CD4-positive, alpha-beta memory T cell (primary cell): ENCODE results near the gene URI1. TPM values are rescaled to one million over a fixed set of nuclear protein-coding genes. Genes with fewer than 3 reads are reported as not detected.

Experiments used
- CTCF ChIA-PET: fragments of 350-600 bp; sonication (Branson Sonifier 250); formaldehyde crosslinking; loops from one replicate; lab custom pipeline; 2021; ENCODE audit warnings: inconsistent platforms; ENCODE audit not compliant: partially characterized antibody; lab: Charles Lee
- POLR2A ChIA-PET: fragments of 350-600 bp; sonication (Branson Sonifier 250); formaldehyde crosslinking; loops from one replicate; lab custom pipeline; 2021; ENCODE audit not compliant: partially characterized antibody; lab: Charles Lee
- DNase-seq, 5 donors: peaks; one replicate each; pipeline versions ENCODE4 v3.0.0 to v3.0.0-alpha.2; 2020 to 2022; ENCODE audit warnings: mixed read lengths in 1 of 5
- H3K27ac ChIP-seq: one replicate; pipeline ENCODE4 v1.7.0; 2013; ENCODE audit warnings: low read depth, low read length
- H3K27me3 ChIP-seq: 2 replicates; pipeline ENCODE4 v1.7.0; 2013; ENCODE audit warnings: mild to moderate bottlenecking, low read length, moderate library complexity; ENCODE audit not compliant: insufficient read depth
- H3K36me3 ChIP-seq: 2 replicates; pipeline ENCODE4 v1.7.0; 2013; ENCODE audit warnings: mild to moderate bottlenecking, low read length, moderate library complexity; ENCODE audit not compliant: insufficient read depth
- H3K4me1 ChIP-seq: 2 replicates; pipeline ENCODE4 v1.7.0; 2013; ENCODE audit warnings: mild to moderate bottlenecking, low read length, moderate library complexity; ENCODE audit not compliant: insufficient read depth
- H3K4me3 ChIP-seq, 2 donors: one replicate each; pipeline ENCODE4 v1.7.0; 2013; ENCODE audit warnings: low read length in 2 of 2, mild to moderate bottlenecking in 1 of 2
- H3K9me3 ChIP-seq, 2 donors: one replicate each; pipeline ENCODE4 v1.7.0; 2013; ENCODE audit warnings: low read length in 2 of 2, control low read depth in 1 of 2; ENCODE audit not compliant: control insufficient read depth in 1 of 2
- H3K27ac Mint-ChIP-seq, 7 donors: one replicate each; pipeline ENCODE4 v1.8.0; 2020 to 2021; ENCODE audit warnings: mixed read lengths in 7 of 7, mild to moderate bottlenecking in 6 of 7, inconsistent platforms in 3 of 7, moderate library complexity in 3 of 7
- H3K27me3 Mint-ChIP-seq, 2 donors: one replicate each; pipeline ENCODE4 v1.8.0; 2020 to 2021; ENCODE audit warnings: mixed read lengths in 2 of 2
- H3K36me3 Mint-ChIP-seq, 2 donors: one replicate each; pipeline ENCODE4 v1.8.0; 2020 to 2021; ENCODE audit warnings: mixed read lengths in 2 of 2, inconsistent platforms in 1 of 2, mild to moderate bottlenecking in 1 of 2
- H3K4me1 Mint-ChIP-seq, 4 donors: one replicate each; pipeline ENCODE4 v1.8.0; 2020 to 2021; ENCODE audit warnings: mixed read lengths in 4 of 4, mild to moderate bottlenecking in 1 of 4
- H3K4me3 Mint-ChIP-seq, 8 donors: one replicate each; pipeline ENCODE4 v1.8.0; 2020 to 2021; ENCODE audit warnings: mixed read lengths in 8 of 8, mild to moderate bottlenecking in 7 of 8, moderate library complexity in 6 of 8, inconsistent platforms in 3 of 8
- H3K9me3 Mint-ChIP-seq, 8 donors: one replicate each; pipeline ENCODE4 v1.8.0; 2020 to 2021; ENCODE audit warnings: mixed read lengths in 8 of 8, mild to moderate bottlenecking in 5 of 8, inconsistent platforms in 3 of 8, moderate library complexity in 1 of 8
- intact Hi-C: fragments of 100-400 bp; cut with micrococcal nuclease; formaldehyde crosslinking; loops from one replicate; pipeline ENCODE4 v1.15.1; 2023
- polyA plus RNA-seq, 2 donors: library from polyadenylated mRNA; unstranded; fragments of 300-500 nt; fragmentation: Illumina TruSeq; gene quantifications; one replicate each; pipeline ENCODE4 v1.2.3, GENCODE V29; 2021
- total RNA-seq, 2 experiments: library from RNA; stranded (reverse); gene quantifications; one replicate each; pipeline ENCODE4 v1.2.3, GENCODE V29; 2021

The URI1 gene
- total and polyA plus RNA-seq, 4 experiments from 2014 or later = 16.6 to 95.0 (median 64.7) TPM

DNA sequence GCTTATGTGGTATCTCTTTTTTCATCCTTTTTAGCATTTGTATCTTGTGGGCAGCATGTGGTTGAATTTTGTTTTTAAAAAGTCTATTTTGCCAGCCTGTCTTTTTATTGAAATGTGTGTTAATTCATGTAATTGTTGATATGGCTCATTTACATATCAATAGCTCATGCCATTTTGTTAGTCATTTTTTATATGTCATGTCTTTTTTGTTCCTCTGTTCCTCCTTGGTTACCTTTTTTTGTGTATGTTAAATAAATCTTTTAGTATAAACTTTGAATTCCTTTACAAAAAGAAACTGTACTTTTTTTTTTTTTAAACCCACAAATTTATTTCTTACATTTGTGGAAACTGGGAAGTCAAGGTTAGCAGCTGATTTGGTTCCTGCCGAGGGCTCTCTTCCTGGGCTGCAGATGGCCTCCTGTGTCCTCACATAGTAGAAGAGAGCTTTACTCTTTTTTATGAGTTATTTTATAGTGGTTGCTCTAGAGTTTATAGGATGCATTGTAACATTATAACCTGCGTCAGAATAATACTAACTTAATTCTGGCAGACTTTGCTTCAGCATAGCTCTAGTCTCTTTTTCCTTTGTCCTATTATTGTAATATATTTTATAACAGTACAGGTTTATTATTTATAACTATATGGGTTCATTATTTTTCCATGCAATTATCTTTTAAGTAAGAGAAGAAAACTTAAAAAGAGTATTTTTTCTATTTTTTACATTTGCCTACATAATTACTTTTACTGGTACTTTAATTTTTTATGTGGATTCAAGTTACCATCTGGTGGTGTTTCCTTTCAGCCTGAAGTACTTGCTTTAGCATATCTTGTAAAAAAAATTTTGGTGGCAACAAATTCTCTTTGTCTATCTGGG lies 86.3 kb downstream of the URI1 start:
- H3K4me3 Mint-ChIP-seq = no peak overlapping the region
- peaks cover 52 to 56% of the 10 kb centered on the region in 2 donors for H3K36me3 Mint-ChIP-seq
- Histone ChIP-seq H3K4me3 (no peak overlapping the region), H3K27me3 (no peaks in the 10 kb centered on the region), H3K9me3 (no peaks in the 10 kb centered on the region), H3K36me3 (no peaks in the 10 kb centered on the region), H3K4me1 (no peaks in the 10 kb centered on the region), H3K27ac (no peak overlapping the region)
- ChIA-PET POLR2A (no interaction called here), CTCF (no interaction called here)
- H3K4me1 Mint-ChIP-seq = peaks cover 3 to 21% (median 11%) of the 10 kb centered on the region in 4 donors
- H3K27ac Mint-ChIP-seq = no peak overlapping the region
- no peaks in the 10 kb centered on the region for H3K27me3 Mint-ChIP-seq
- intact Hi-C loops = no loop called here
- H3K9me3 Mint-ChIP-seq = peaks cover 2 to 9% (median 3%) of the 10 kb centered on the region in 8 donors
- no peak for DNase-seq

DNA sequence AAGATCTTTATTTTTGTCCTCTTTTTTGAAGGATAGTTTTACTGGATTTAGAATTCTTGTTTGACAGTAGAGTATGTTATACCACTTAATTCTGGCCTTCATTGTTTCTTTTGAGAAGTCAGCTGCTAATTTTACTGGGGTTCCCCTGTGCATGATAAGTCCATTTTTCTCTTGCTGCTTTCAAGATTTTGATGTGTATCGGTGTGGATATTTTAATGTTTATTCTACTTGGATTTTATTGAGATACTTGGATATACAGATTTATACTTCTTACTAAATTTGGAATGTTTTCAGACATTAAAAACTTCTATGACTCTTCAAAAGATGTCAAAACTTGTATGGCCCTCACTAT lies 86.9 kb downstream of the URI1 start:
- Histone ChIP-seq H3K4me1 (no peaks in the 10 kb centered on the region), H3K4me3 (no peak overlapping the region), H3K27ac (no peak overlapping the region), H3K9me3 (no peaks in the 10 kb centered on the region), H3K27me3 (no peaks in the 10 kb centered on the region), H3K36me3 (no peaks in the 10 kb centered on the region)
- no peaks in the 10 kb centered on the region for H3K27me3 Mint-ChIP-seq
- ChIA-PET POLR2A (no interaction called here), CTCF (no interaction called here)
- H3K4me1 Mint-ChIP-seq = peaks cover 3 to 20% (median 9%) of the 10 kb centered on the region in 4 donors
- no peak overlapping the region for H3K4me3 Mint-ChIP-seq
- no peak overlapping the region for H3K27ac Mint-ChIP-seq
- intact Hi-C loops = no loop called here
- H3K36me3 Mint-ChIP-seq = peaks cover 54 to 62% of the 10 kb centered on the region in 2 donors
- peaks cover 2 to 15% (median 5%) of the 10 kb centered on the region in 8 donors for H3K9me3 Mint-ChIP-seq
- no peak for DNase-seq

DNA sequence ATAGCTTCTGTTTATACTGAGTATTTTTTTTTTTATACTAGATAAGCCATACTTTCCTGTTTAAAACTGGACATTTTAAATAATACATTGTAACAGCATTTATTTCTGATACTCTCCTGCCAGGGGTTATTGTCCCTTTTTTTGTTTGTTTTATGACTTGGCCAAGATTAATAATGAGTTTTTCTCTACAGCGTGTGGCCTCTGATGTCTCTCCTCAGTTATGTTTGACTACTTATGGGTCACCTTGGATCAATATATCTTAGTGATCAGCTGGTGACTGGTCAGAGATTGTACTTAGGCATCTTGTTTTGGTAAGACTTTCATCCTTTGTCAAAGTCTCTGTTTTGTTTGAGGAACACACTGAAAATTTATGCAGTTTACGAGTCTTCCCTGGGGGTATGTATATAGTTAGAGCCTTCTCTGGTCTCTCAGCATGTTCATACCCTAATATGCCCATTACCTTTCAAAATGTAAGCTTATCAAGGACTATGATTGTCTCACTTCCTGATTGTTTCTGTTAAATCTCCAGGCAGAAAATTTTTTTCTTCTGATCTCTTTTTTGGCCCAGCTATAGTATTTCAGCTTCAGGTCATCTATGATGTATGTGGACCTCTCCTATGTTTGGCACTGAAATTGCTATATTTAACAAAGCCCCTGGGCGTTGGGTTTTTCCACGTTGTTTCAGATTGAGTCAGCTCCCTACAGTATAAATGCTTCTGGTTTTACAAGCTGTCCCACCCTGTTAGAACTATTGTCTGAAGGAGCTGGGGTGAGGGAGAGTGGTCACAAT lies 87.9 kb downstream of the URI1 start:
- Histone ChIP-seq H3K4me1 (no peaks in the 10 kb centered on the region), H3K27me3 (no peaks in the 10 kb centered on the region), H3K36me3 (no peaks in the 10 kb centered on the region), H3K4me3 (no peak overlapping the region), H3K27ac (no peak overlapping the region), H3K9me3 (no peaks in the 10 kb centered on the region)
- peak overlapping the region in 2 of 7 donors; percentile 15 to 74 for H3K27ac Mint-ChIP-seq
- no peaks in the 10 kb centered on the region for H3K27me3 Mint-ChIP-seq
- DNase-seq = no peak
- ChIA-PET CTCF (no interaction called here), POLR2A (interaction anchor here (0.6 kb wide), 1 partner anchor 27 kb away, joined by 3 read pairs; no protein-coding TSS in a partner anchor)
- intact Hi-C loops = no loop called here
- no peak overlapping the region for H3K4me3 Mint-ChIP-seq
- peaks cover 3 to 23% (median 9%) of the 10 kb centered on the region in 4 donors for H3K4me1 Mint-ChIP-seq
- peaks cover 63 to 72% of the 10 kb centered on the region in 2 donors for H3K36me3 Mint-ChIP-seq
- peaks cover 2 to 24% (median 13%) of the 10 kb centered on the region in 8 donors for H3K9me3 Mint-ChIP-seq

DNA sequence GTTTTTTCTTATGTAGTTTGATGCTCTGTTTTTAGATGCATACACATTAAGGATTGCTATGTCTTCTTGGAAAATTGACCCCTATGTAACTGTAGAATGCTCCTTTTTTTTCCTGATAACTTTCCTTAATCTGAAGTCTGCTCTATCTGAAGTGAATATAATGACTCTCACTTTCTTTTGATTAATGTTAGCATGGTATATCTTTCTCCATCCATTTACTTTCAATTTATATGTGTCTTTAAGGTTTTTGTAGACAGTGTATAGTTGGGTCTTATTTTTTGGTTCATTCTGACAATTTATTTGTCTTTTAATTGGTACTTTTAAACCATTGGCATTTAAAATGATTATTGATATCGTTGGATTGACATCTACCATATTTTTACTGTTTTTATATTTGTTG lies 92.3 kb downstream of the URI1 start:
- no peaks in the 10 kb centered on the region for H3K36me3 ChIP-seq
- H3K27me3 ChIP-seq = no peaks in the 10 kb centered on the region
- Mint-ChIP-seq H3K36me3 (peaks cover 77 to 95% of the 10 kb centered on the region in 2 donors), H3K9me3 (peaks cover 4 to 44% (median 24%) of the 10 kb centered on the region in 8 donors), H3K4me3 (no peak overlapping the region), H3K4me1 (peaks cover 2 to 14% (median 9%) of the 10 kb centered on the region in 4 donors), H3K27me3 (no peaks in the 10 kb centered on the region), H3K27ac (no peak overlapping the region)
- ChIA-PET CTCF (interaction anchor here (0.6 kb wide), 1 partner anchor 128 kb away, joined by 3 read pairs; no protein-coding TSS in a partner anchor), POLR2A (no interaction called here)
- no peak overlapping the region for H3K4me3 ChIP-seq
- no peaks in the 10 kb centered on the region for H3K9me3 ChIP-seq
- DNase-seq = no peak
- intact Hi-C loops = no loop called here
- no peaks in the 10 kb centered on the region for H3K4me1 ChIP-seq
- H3K27ac ChIP-seq = no peak overlapping the region

DNA sequence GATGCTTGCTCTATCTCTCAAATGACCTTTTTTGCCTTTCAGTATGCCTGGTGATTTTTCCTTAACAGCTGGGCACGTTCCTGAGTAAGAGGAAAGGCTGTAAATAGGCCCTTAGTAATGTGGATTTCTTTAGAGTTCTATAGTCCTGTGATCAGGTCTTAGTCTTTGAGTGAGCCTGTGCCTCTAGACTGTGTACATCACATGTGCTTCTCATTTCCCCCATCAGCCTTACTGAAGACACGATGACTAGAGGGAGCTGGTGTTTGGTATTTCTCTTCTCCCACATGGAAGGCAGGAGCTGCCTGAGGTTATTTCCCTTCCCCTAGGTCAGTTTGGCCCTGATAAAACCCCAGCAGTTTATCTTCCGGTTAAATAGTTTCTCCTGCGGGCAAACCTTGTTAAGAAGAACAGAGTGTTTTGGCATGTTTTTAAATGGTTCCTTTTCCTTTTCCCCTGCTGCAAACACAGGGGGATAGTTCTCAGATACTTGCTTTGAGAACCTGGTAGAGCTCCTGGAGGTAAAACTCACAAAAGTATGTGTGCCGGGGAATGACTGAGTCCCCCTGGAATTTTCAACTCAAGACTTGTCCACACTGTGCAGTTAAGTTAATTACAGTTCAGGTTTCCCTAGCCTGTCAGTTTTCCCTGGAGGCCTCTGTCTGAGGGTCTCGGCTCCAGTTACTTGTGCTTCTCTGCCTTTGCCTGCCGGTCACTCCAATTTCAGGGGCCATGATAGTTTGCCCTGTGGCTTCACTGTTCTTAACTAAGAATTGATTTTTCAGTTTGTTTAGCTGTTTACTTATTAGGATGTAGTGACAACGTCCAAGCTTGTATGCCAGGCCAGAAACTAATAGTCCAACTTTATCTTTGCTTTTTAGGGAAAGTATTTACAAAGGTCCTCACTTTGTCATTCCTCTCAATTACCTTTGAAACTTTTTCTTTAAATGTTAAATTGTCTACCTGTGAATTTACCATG lies 94.4 kb downstream of the URI1 start:
- no peaks in the 10 kb centered on the region for H3K9me3 ChIP-seq
- peaks cover 58 to 81% of the 10 kb centered on the region in 2 donors for H3K36me3 Mint-ChIP-seq
- H3K36me3 ChIP-seq = no peaks in the 10 kb centered on the region
- DNase-seq = no peak
- H3K27me3 ChIP-seq = no peaks in the 10 kb centered on the region
- H3K4me3 Mint-ChIP-seq = no peak overlapping the region
- H3K4me1 ChIP-seq = no peaks in the 10 kb centered on the region
- H3K27ac Mint-ChIP-seq = no peak overlapping the region
- intact Hi-C loops = no loop called here
- peaks cover 2 to 44% (median 23%) of the 10 kb centered on the region in 8 donors for H3K9me3 Mint-ChIP-seq
- H3K27ac ChIP-seq = no peak overlapping the region
- H3K27me3 Mint-ChIP-seq = no peaks in the 10 kb centered on the region
- ChIA-PET POLR2A (no interaction called here), CTCF (no interaction called here)
- H3K4me1 Mint-ChIP-seq = peaks cover 0 to 10% (median 4%) of the 10 kb centered on the region in 4 donors
- no peak overlapping the region for H3K4me3 ChIP-seq

DNA sequence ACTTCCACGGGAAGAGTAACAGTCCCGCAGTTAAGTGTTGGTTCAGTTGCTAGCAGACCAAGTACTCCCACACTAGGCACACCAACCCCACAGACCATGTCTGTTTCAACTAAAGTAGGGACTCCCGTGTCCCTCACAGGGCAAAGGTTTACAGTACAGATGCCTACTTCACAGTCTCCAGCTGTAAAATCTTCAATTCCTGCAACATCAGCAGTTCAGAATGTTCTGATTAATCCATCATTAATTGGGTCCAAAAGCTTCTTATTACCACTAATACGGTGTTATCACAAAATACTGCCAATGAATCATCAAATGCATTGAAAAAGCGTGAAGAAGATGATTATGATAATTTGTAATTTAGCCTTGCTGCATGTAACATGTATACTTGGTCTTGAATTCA lies 95.8 kb downstream of the URI1 start:
- Mint-ChIP-seq H3K27ac (no peak overlapping the region), H3K9me3 (peaks cover 2 to 40% (median 24%) of the 10 kb centered on the region in 8 donors), H3K4me3 (no peak overlapping the region), H3K4me1 (peaks cover 0 to 6% (median 2%) of the 10 kb centered on the region in 4 donors), H3K36me3 (peaks cover 49 to 68% of the 10 kb centered on the region in 2 donors), H3K27me3 (no peaks in the 10 kb centered on the region)
- ChIA-PET POLR2A (no interaction called here), CTCF (no interaction called here)
- H3K4me1 ChIP-seq = no peaks in the 10 kb centered on the region
- H3K4me3 ChIP-seq = no peak overlapping the region
- no peak overlapping the region for H3K27ac ChIP-seq
- no peaks in the 10 kb centered on the region for H3K27me3 ChIP-seq
- DNase-seq = no peak
- H3K9me3 ChIP-seq = no peaks in the 10 kb centered on the region
- intact Hi-C loops = no loop called here
- no peaks in the 10 kb centered on the region for H3K36me3 ChIP-seq
